ENCODE data around the gene UQCRQ. TPM values are rescaled to one million over a fixed set of nuclear protein-coding genes. Genes with fewer than 3 reads are reported as not detected.
A peak's percentile ranks its signal among the peaks of the same experiment; 100 is the strongest.

Gene UQCRQ
- total and polyA plus RNA-seq, 2 of the 13 experiments (the other 11 are each of a cell fraction or from before 2014, with no cell fraction given), result 257 to 575 TPM

GRCh38 chr5:132873119-132873929 lies 6.9 kb downstream of the UQCRQ start, which contains the start of gene LEAP2 (continued):
- no peak for TF ChIP-seq REL (CRISPR knock-in tag; conservative IDR thresholded peaks at IDR 0.05)
- TF ChIP-seq CBFB (CRISPR knock-in tag; IDR thresholded peaks at IDR 0.05), result 0 out of 2 replicates have a peak, but pooled peaks have one; percentile 12
- no peak for TF ChIP-seq ZNF891 (CRISPR knock-in tag; IDR thresholded peaks at IDR 0.05)
- TF ChIP-seq SKIL (CRISPR knock-in tag; IDR thresholded peaks at IDR 0.05; ENCODE audit: borderline replicate concordance), result peak; percentile 80
- peak; percentile 78; the same call in 1 of the 2 replicates for TF ChIP-seq TBX2 (CRISPR knock-in tag; IDR thresholded peaks at IDR 0.05; ENCODE audit: borderline replicate concordance)
- no peak for TF ChIP-seq ZNF7 (CRISPR knock-in tag; IDR thresholded peaks at IDR 0.05)
- peak; percentile 71 for TF ChIP-seq ATF7-NPFF (CRISPR knock-in tag; IDR thresholded peaks at IDR 0.05; ENCODE audit: low read depth)
- no peak for TF ChIP-seq NPAS2 (CRISPR knock-in tag; IDR thresholded peaks at IDR 0.05; ENCODE audit: borderline replicate concordance)
- peak; percentile 82 for TF ChIP-seq SRF (IDR thresholded peaks at IDR 0.05; ENCODE audit: low read depth, low read length)
- TF ChIP-seq ZBTB7B (CRISPR knock-in tag; IDR thresholded peaks at IDR 0.05), result peak; percentile 65; the same call in 1 of the 2 replicates
- TF ChIP-seq PREB (CRISPR knock-in tag; IDR thresholded peaks at IDR 0.05), result no peak
- TF ChIP-seq PPARG (CRISPR knock-in tag; conservative IDR thresholded peaks at IDR 0.05), result peak; percentile 92
- TF ChIP-seq MYNN (CRISPR knock-in tag; IDR thresholded peaks at IDR 0.05; ENCODE audit: low read depth), result no peak
- TF ChIP-seq ZNF770 (CRISPR knock-in tag; IDR thresholded peaks at IDR 0.05), result 0 out of 2 replicates have a peak, but pooled peaks have one; percentile 28
- peak; percentile 47; the same call in 1 of the 2 replicates for TF ChIP-seq RXRA (CRISPR knock-in tag; IDR thresholded peaks at IDR 0.05)
- no peak for TF ChIP-seq YEATS2 (CRISPR knock-in tag; IDR thresholded peaks at IDR 0.05; ENCODE audit: borderline replicate concordance)
- TF ChIP-seq JUNB (CRISPR knock-in tag; IDR thresholded peaks at IDR 0.05; ENCODE audit: borderline replicate concordance), result peak; percentile 52
- no peak; the same call in 1 of the 2 replicates for TF ChIP-seq ZNF343 (CRISPR knock-in tag; IDR thresholded peaks at IDR 0.05)
- peak; percentile 76 for TF ChIP-seq FOXK1 (CRISPR knock-in tag; IDR thresholded peaks at IDR 0.05; ENCODE audit: borderline replicate concordance, low read depth)
- peak; percentile 74; the same call in 1 of the 2 replicates for TF ChIP-seq ZNF589 (CRISPR knock-in tag; conservative IDR thresholded peaks at IDR 0.05)
- no peak; the same call in 1 of the 2 replicates for TF ChIP-seq KLF9 (CRISPR knock-in tag; IDR thresholded peaks at IDR 0.05; ENCODE audit: low read depth)
- TF ChIP-seq ZNF501 (CRISPR knock-in tag; IDR thresholded peaks at IDR 0.05), result peak; percentile 62; the same call in 1 of the 2 replicates
- peak; percentile 50 for TF ChIP-seq ZNF331 (CRISPR knock-in tag; IDR thresholded peaks at IDR 0.05)
- no peak for TF ChIP-seq ETS1 (CRISPR knock-in tag; IDR thresholded peaks at IDR 0.05)
